Thyroid gland (tissue), 4 donors: Measurements from ENCODE around the gene GALM. TPM values are rescaled to one million over a fixed set of nuclear protein-coding genes. Genes with fewer than 3 reads are reported as not detected.
"Not testable (repeated sequence)": the region's sequence is repeated elsewhere in the genome, so short reads cannot be mapped to it uniquely, and the experiment has no call there.

Source experiments
- DNase-seq, 2 donors: peaks; one replicate each; pipeline ENCODE4 v3.0.0-alpha.2; 2019
- H3K27ac ChIP-seq, 3 donors: fragments of 200-600 bp; sonication (generic); 1 replicate in 2 of 3; 2 replicates in 1 of 3; pipeline ENCODE4 v1.5.1; 2016 to 2019; ENCODE audit warnings: mild to moderate bottlenecking in 1 of 3, moderate library complexity in 1 of 3
- H3K27me3 ChIP-seq: fragments of 200-600 bp; sonication (generic); one replicate; pipeline ENCODE4 v1.5.1; 2019
- H3K36me3 ChIP-seq, 2 donors: fragments of 200-600 bp; sonication (generic); one replicate each; pipeline ENCODE4 v1.5.1; 2016 to 2019
- H3K4me1 ChIP-seq, 2 donors: fragments of 200-600 bp; sonication (generic); one replicate each; pipeline ENCODE4 v1.5.1; 2017 to 2019
- H3K4me3 ChIP-seq, 3 donors: fragments of 200-600 bp; sonication (generic); replicated peaks in 1 of 3; 1 replicate in 2 of 3; 2 replicates in 1 of 3; pipeline ENCODE4 v1.5.1; 2016; ENCODE audit warnings: mild to moderate bottlenecking in 1 of 3
- H3K9me3 ChIP-seq: fragments of 200-600 bp; sonication (generic); one replicate; pipeline ENCODE4 v1.5.1; 2017
- POLR2A ChIP-seq, 2 donors: fragments of 450-650 bp; IDR thresholded peaks; one replicate each; pipeline ENCODE4 v1.6.1; 2017; ENCODE audit warnings: antibody characterized with exemption in 2 of 2, mild to moderate bottlenecking in 2 of 2, moderate library complexity in 1 of 2
- WGBS, 2 donors: methylation state at CpG; one replicate each; pipeline ENCODE4 v1.1.5; 2017; 5-methylcytosine and 5-hydroxymethylcytosine counted together
- intact Hi-C: fragments of 100-400 bp; cut with DNase I; formaldehyde crosslinking; loops from one replicate; pipeline ENCODE4 v1.15.1; 2023
- total RNA-seq, 4 donors: library from RNA; depleted of rRNA; stranded (reverse); fragments of >200 nt; gene quantifications; one replicate each; pipeline ENCODE4 v1.2.3, GENCODE V29; 2016
- TF ChIP-seq, protein P1 (sequence below), 6 experiments: fragments of 200-600 bp in 3 of 6; fragments of 450-650 bp in 3 of 6; sonication (generic) in 3 of 6; IDR thresholded peaks; one replicate each; pipeline ENCODE4 v1.5.1; 2016 to 2019; ENCODE audit warnings: antibody characterized with exemption in 6 of 6, mild to moderate bottlenecking in 2 of 6, inconsistent platforms in 1 of 6, moderate library complexity in 1 of 6

Gene GALM
- total RNA-seq, 4 donors from 2014 or later = 13.1 to 32.9 (median 25.8) TPM

DNA sequence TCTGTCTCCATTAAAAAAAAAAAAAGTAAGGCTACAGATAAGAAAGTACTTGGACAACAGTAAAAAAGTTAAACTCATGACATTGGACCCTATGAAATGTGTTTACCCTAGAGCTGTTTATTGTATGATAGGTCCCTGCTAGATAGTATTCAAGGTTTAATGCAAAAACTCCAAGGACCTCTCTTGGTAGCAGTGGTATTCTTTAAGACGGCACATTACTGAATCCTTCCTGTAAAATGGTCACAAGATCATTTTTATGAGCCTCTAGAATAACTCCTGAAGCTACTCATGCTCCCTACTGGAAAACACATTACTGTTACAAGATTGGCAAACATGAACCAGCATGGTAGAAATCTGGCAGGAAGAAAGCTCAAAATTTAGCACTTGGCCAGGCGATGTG lies 38.8 kb downstream of the GALM start:
- no peak for DNase-seq
- TF ChIP-seq, protein P1, sequence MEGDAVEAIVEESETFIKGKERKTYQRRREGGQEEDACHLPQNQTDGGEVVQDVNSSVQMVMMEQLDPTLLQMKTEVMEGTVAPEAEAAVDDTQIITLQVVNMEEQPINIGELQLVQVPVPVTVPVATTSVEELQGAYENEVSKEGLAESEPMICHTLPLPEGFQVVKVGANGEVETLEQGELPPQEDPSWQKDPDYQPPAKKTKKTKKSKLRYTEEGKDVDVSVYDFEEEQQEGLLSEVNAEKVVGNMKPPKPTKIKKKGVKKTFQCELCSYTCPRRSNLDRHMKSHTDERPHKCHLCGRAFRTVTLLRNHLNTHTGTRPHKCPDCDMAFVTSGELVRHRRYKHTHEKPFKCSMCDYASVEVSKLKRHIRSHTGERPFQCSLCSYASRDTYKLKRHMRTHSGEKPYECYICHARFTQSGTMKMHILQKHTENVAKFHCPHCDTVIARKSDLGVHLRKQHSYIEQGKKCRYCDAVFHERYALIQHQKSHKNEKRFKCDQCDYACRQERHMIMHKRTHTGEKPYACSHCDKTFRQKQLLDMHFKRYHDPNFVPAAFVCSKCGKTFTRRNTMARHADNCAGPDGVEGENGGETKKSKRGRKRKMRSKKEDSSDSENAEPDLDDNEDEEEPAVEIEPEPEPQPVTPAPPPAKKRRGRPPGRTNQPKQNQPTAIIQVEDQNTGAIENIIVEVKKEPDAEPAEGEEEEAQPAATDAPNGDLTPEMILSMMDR (IDR thresholded peaks at IDR 0.05) = no peak
- TF ChIP-seq POLR2A (IDR thresholded peaks at IDR 0.05) = no peak
- Histone ChIP-seq H3K4me3 (no peak overlapping the region), H3K4me1 (no peaks in the 10 kb centered on the region), H3K27ac (no peak overlapping the region), H3K9me3 (no peaks in the 10 kb centered on the region), H3K27me3 (no peaks in the 10 kb centered on the region), H3K36me3 (no peaks in the 10 kb centered on the region)
- intact Hi-C loops = no loop called here
- 95% methylated on average over 2 of the region's 2 CpGs for WGBS, 2 donors

DNA sequence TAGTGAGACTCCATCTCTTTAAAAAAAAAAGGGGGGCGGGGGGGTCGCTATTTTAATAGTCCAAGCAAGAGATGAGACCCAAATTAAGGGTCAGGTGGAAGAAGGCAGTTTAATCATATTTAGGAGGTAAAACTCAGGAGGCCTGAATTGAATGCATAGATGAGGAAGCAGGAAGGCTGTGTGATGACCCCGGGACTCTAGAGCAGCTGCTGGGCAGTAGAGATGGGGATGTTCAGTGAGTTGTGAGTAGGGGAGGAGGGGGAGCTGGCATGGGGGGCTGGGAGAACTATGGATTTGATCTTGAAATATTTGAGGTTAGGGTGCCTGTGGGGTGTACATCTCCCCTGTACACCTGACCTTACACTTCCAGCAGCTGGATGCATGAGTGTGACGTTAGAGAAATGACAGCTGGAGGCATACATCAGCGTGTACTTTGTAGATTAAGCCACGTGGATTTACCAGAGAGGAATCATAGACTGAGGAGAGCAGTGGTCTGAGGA lies 41.0 kb downstream of the GALM start:
- no peak for TF ChIP-seq POLR2A (IDR thresholded peaks at IDR 0.05)
- TF ChIP-seq, protein P1 (IDR thresholded peaks at IDR 0.05) = no peak

DNA sequence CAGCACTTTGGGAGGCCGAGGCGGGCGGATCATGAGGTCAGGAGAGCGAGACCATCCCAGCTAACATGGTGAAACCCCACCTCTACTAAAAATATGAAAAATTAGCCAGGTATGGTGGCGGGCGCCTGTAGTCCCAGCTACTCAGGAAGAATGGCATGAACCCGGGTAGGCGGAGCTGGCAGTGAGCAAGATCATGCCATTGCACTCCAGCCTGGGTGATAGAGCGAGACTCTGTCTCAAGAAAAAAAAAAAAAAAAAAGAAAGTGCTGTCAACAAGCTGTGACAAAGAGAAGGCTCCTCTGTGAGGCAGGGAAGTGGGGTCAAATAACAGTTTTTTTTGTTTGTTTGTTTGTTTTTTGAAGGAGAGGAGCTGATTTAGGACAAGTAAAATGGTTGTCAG lies 42.6 kb downstream of the GALM start:
- H3K9me3 ChIP-seq, H3K4me1 ChIP-seq, H3K27me3 ChIP-seq, H3K27ac ChIP-seq, H3K36me3 ChIP-seq, H3K4me3 ChIP-seq, intact Hi-C loops, DNase-seq: not testable (repeated sequence)
- WGBS, 2 donors = 84 to 91% methylated on average over 9 of the region's 9 CpGs

More for the DNA sequence above, 41.0 kb downstream of the GALM start:
- WGBS, 2 donors = 88 to 93% methylated on average over 6 of the region's 6 CpGs
- Histone ChIP-seq H3K9me3 (no peaks in the 10 kb centered on the region), H3K36me3 (no peaks in the 10 kb centered on the region), H3K4me1 (no peaks in the 10 kb centered on the region), H3K4me3 (no peak overlapping the region), H3K27ac (no peak overlapping the region), H3K27me3 (no peaks in the 10 kb centered on the region)
- intact Hi-C loops = no loop called here
- DNase-seq = no peak

DNA sequence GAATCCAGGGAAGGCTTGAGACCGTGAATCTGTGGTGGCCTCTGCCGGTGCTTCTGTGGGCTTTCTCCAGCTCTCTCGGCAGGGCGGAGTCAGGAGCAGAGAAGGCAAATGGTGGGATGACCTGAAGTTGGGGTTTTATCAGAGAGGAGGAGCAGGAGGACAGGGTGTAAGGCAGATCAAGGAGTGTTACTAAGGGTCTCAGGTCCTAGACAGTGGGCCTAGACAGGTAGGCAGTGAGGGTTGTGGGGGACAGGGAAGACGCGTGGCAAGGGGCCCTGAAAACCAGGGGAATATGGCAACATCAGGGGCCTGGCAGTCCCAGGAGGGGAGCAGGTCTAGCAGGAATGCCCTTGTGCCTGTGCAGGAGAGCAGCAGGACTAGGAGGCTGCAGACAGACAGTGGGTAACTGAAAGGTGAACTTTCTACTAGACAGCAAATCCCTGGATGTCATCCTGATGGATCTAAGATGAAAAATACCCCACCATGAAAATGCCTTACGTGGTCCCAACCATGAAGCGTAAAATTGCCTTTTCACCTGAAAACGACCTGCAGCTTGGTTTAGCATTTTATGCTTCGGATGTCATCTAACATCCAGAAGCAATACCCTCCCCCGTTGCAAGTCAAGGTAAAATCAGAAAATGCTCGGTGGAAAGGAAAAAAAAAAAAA lies 43.1 kb downstream of the GALM start:
- intact Hi-C loops = no loop called here
- Histone ChIP-seq H3K27me3 (no peaks in the 10 kb centered on the region), H3K4me1 (no peaks in the 10 kb centered on the region), H3K9me3 (no peaks in the 10 kb centered on the region), H3K4me3 (no peak overlapping the region), H3K27ac (no peak overlapping the region), H3K36me3 (no peaks in the 10 kb centered on the region)
- DNase-seq = no peak
- no peak for TF ChIP-seq POLR2A (IDR thresholded peaks at IDR 0.05)
- TF ChIP-seq, protein P1 (IDR thresholded peaks at IDR 0.05) = no peak
- WGBS, 2 donors = 83 to 84% methylated on average over 12 of the region's 12 CpGs

DNA sequence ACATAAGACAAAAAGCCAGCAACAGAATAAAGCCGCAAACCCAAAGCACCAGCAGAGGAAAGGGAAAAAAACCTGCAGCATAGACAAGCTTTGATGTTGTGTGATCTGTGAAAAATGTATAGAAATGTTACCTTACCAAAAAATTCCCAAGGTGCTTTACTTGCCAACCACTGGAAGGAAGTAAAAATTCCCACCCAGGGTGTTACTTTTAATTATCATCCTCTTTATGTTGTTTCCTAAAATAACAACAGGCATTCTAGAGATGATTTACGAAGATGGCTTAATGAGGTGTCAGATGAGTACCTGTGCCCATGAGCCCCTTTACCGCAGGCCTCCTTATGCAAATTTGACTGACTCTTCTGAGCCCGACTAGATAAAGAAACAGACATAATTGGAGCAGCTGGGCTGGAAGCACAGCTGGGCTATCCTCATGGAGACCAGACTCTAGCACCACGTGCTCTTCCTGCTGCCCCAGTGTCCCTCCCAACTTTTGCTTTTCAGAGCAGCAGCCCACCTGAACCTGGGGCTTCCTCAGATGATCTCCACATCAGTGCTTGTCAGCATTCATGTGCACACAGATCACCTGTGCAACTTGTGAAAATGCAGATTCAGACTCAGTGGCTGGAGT lies 43.8 kb downstream of the GALM start:
- DNase-seq = no peak
- H3K4me1 ChIP-seq = peaks cover 0 to 5% of the 10 kb centered on the region in 2 donors
- H3K4me3 ChIP-seq = no peak overlapping the region
- WGBS, 2 donors = 77 to 79% methylated on average over 5 of the region's 5 CpGs
- intact Hi-C loops = no loop called here
- no peaks in the 10 kb centered on the region for H3K27me3 ChIP-seq
- H3K9me3 ChIP-seq = no peaks in the 10 kb centered on the region
- TF ChIP-seq, protein P1 (IDR thresholded peaks at IDR 0.05) = no peak
- no peak for TF ChIP-seq POLR2A (IDR thresholded peaks at IDR 0.05)
- H3K36me3 ChIP-seq = no peaks in the 10 kb centered on the region
- H3K27ac ChIP-seq = no peak overlapping the region
